H9 (cell line): Measurements from ENCODE around the gene MRPL28. TPM values are rescaled to one million over a fixed set of nuclear protein-coding genes. Genes with fewer than 3 reads are reported as not detected.

Experiments used
- DNase-seq: peaks from one replicate; pipeline ENCODE4 v3.0.0-alpha.2; 2017
- H2AFZ ChIP-seq: one replicate; pipeline ENCODE4 v1.6.1; 2013; ENCODE audit warnings: mild to moderate bottlenecking, low read length, control low read depth, moderate library complexity
- H2AK5ac ChIP-seq: 2 replicates; pipeline ENCODE4 v1.6.1; 2013; ENCODE audit warnings: low read length, control low read depth, mixed read lengths; ENCODE audit not compliant: insufficient read length
- H2BK120ac ChIP-seq: one replicate; pipeline ENCODE4 v1.6.1; 2013; ENCODE audit warnings: low read depth, mild to moderate bottlenecking, low read length, control low read depth, inconsistent platforms; ENCODE audit not compliant: poor library complexity, severe bottlenecking
- H2BK12ac ChIP-seq: 2 replicates; pipeline ENCODE4 v1.6.1; 2013; ENCODE audit warnings: low read length, control low read depth, mixed read lengths, low read depth; ENCODE audit not compliant: insufficient read length
- H2BK15ac ChIP-seq: 2 replicates; pipeline ENCODE4 v1.6.1; 2013; ENCODE audit warnings: low read depth, low read length, control low read depth
- H2BK20ac ChIP-seq: one replicate; pipeline ENCODE4 v1.6.1; 2013; ENCODE audit warnings: low read depth, mild to moderate bottlenecking, low read length, control low read depth, inconsistent platforms; ENCODE audit not compliant: poor library complexity, severe bottlenecking
- H2BK5ac ChIP-seq: 2 replicates; pipeline ENCODE4 v1.6.1; 2013; ENCODE audit warnings: low read length, control low read depth, mixed read lengths; ENCODE audit not compliant: insufficient read length
- H3K14ac ChIP-seq: 2 replicates; pipeline ENCODE4 v1.6.1; 2013; ENCODE audit warnings: low read length, control low read depth; ENCODE audit not compliant: insufficient read depth
- H3K18ac ChIP-seq: 2 replicates; pipeline ENCODE4 v1.6.1; 2013; ENCODE audit warnings: low read depth, mild to moderate bottlenecking, mixed read lengths, low read length, control low read depth; ENCODE audit not compliant: insufficient read length
- H3K23ac ChIP-seq: 2 replicates; pipeline ENCODE4 v1.6.1; 2013; ENCODE audit warnings: low read length, control low read depth, mixed read lengths, low read depth; ENCODE audit not compliant: insufficient read length
- H3K23me2 ChIP-seq: 2 replicates; pipeline ENCODE4 v1.6.1; 2013; ENCODE audit warnings: low read depth, mild to moderate bottlenecking, mixed read lengths, low read length, control low read depth; ENCODE audit not compliant: insufficient read length, poor library complexity, severe bottlenecking
- H3K27ac ChIP-seq: 2 replicates; pipeline ENCODE4 v1.5.1; 2013; ENCODE audit warnings: low read length, control low read depth, mixed read lengths, low read depth; ENCODE audit not compliant: insufficient read length
- H3K27me3 ChIP-seq: 2 replicates; pipeline ENCODE4 v1.6.1; 2013; ENCODE audit warnings: low read length, control low read depth, inconsistent platforms; ENCODE audit not compliant: insufficient read depth
- H3K4ac ChIP-seq: 2 replicates; pipeline ENCODE4 v1.6.1; 2013; ENCODE audit warnings: low read depth, mild to moderate bottlenecking, control low read depth, inconsistent platforms, low read length, moderate library complexity
- H3K4me1 ChIP-seq: 2 replicates; pipeline ENCODE4 v1.6.1; 2013; ENCODE audit warnings: low read length, control low read depth, inconsistent platforms; ENCODE audit not compliant: insufficient read depth
- H3K4me2 ChIP-seq: 2 replicates; pipeline ENCODE4 v1.6.1; 2013; ENCODE audit warnings: low read length, control low read depth, mixed read lengths; ENCODE audit not compliant: insufficient read length, insufficient read depth
- H3K56ac ChIP-seq: 2 replicates; pipeline ENCODE4 v1.6.1; 2013; ENCODE audit warnings: low read depth, mild to moderate bottlenecking, mixed read lengths, low read length, control low read depth; ENCODE audit not compliant: insufficient read length
- H3K79me1 ChIP-seq: 2 replicates; pipeline ENCODE4 v1.6.1; 2013; ENCODE audit warnings: low read depth, mild to moderate bottlenecking, moderate library complexity, low read length, control low read depth, inconsistent platforms; ENCODE audit not compliant: insufficient read depth, poor library complexity, severe bottlenecking
- H3K79me2 ChIP-seq: 2 replicates; pipeline ENCODE4 v1.6.1; 2013; ENCODE audit warnings: low read length, control low read depth, inconsistent platforms; ENCODE audit not compliant: insufficient read depth
- H3K9ac ChIP-seq: 2 replicates; pipeline ENCODE4 v1.6.1; 2013; ENCODE audit warnings: low read length, control low read depth, mixed read lengths; ENCODE audit not compliant: insufficient read length; ENCODE audit errors: extremely low read depth
- H3K9me3 ChIP-seq: one replicate; pipeline ENCODE4 v1.6.1; 2013; ENCODE audit warnings: low read depth, low read length, inconsistent platforms; ENCODE audit not compliant: control insufficient read depth
- H3T11ph ChIP-seq: one replicate; pipeline ENCODE4 v1.6.1; 2013; ENCODE audit warnings: mild to moderate bottlenecking, low read length, control low read depth, inconsistent platforms
- H4K20me1 ChIP-seq: one replicate; pipeline ENCODE4 v1.6.1; 2013; ENCODE audit not compliant: control insufficient read depth, insufficient read length, insufficient read depth
- H4K5ac ChIP-seq: 2 replicates; pipeline ENCODE4 v1.6.1; 2013; ENCODE audit warnings: low read depth, mild to moderate bottlenecking, mixed read lengths, low read length, control low read depth; ENCODE audit not compliant: insufficient read length
- H4K8ac ChIP-seq: replicated peaks from 2 replicates; pipeline ENCODE4 v1.6.1; 2013; ENCODE audit warnings: low read length, control low read depth, mixed read lengths, low read depth; ENCODE audit not compliant: insufficient read length
- H4K91ac ChIP-seq: 2 replicates; pipeline ENCODE4 v1.6.1; 2013; ENCODE audit warnings: low read depth, mild to moderate bottlenecking, moderate library complexity, mixed read lengths, low read length, control low read depth; ENCODE audit not compliant: insufficient read length
- H3K27ac Mint-ChIP-seq, 3 experiments: 2 replicates in 2 of 3; 3 replicates in 1 of 3; pipeline ENCODE4 v1.8.0; 2020 to 2021; ENCODE audit warnings: mixed read lengths in 3 of 3, mild to moderate bottlenecking in 1 of 3, moderate library complexity in 1 of 3
- H3K27me3 Mint-ChIP-seq: 2 replicates; pipeline ENCODE4 v1.8.0; 2021; ENCODE audit warnings: low read depth, mild to moderate bottlenecking, moderate library complexity, mixed read lengths
- H3K36me3 Mint-ChIP-seq, 3 experiments: 2 replicates in 2 of 3; 3 replicates in 1 of 3; pipeline ENCODE4 v1.8.0; 2020 to 2021; ENCODE audit warnings: low read depth in 3 of 3, mixed read lengths in 3 of 3; ENCODE audit not compliant: insufficient read depth in 1 of 3
- H3K4me1 Mint-ChIP-seq, 2 experiments: 2 replicates each; pipeline ENCODE4 v1.8.0; 2020; ENCODE audit warnings: mixed read lengths in 2 of 2
- H3K4me3 Mint-ChIP-seq, 2 experiments: 2 replicates in 1 of 2; 3 replicates in 1 of 2; pipeline ENCODE4 v1.8.0; 2020 to 2021; ENCODE audit warnings: mild to moderate bottlenecking in 2 of 2, mixed read lengths in 2 of 2, moderate library complexity in 1 of 2
- H3K9me3 Mint-ChIP-seq, 2 experiments: 2 replicates in 1 of 2; 3 replicates in 1 of 2; pipeline ENCODE4 v1.8.0; 2020; ENCODE audit warnings: mild to moderate bottlenecking in 2 of 2, mixed read lengths in 2 of 2, moderate library complexity in 1 of 2
- CTCF ChIP-seq: fragments of 200-600 bp; sonication (generic); conservative IDR thresholded peaks from 3 replicates; pipeline ENCODE4 v1.8.0; 2021; ENCODE audit warnings: antibody characterized with exemption, mild to moderate bottlenecking
- WGBS: extraction: QIAGEN DNeasy Blood & Tissue Kit; methylation state at CpG from one replicate; pipeline ENCODE4 v1.1.7; 2013; ENCODE audit warnings: missing lambda C conversion rate, low lambda C conversion rate, mixed read lengths; ENCODE audit not compliant: insufficient read length; ENCODE audit errors: extremely low coverage; 5-methylcytosine and 5-hydroxymethylcytosine counted together
- total RNA-seq: library from RNA; stranded (reverse); gene quantifications from 2 replicates; pipeline ENCODE4 v1.2.1, GENCODE V29; 2021

Gene MRPL28
- total RNA-seq, 1 experiment from 2014 or later, result 154 TPM

- no peak for DNase-seq
- no peak overlapping the region for H2AFZ ChIP-seq
- H2BK5ac ChIP-seq, result no peak overlapping the region
- H3K56ac ChIP-seq, result no peak overlapping the region
- H3K4me1 ChIP-seq, result no peaks in the 10 kb centered on the region
- H3K4me1 Mint-ChIP-seq, result peaks cover 9 to 13% of the 10 kb centered on the region in 2 experiments
- no peaks in the 10 kb centered on the region for H3K79me1 ChIP-seq
- H3K9me3 Mint-ChIP-seq, result no peaks in the 10 kb centered on the region
- no peaks in the 10 kb centered on the region for H3K79me2 ChIP-seq
- no CpG with 5 or more reads among the region's 20 CpGs for WGBS
- H4K91ac ChIP-seq, result no peak overlapping the region
- peaks cover 7 to 54% (median 44%) of the 10 kb centered on the region in 3 experiments for H3K36me3 Mint-ChIP-seq
- no peak overlapping the region for H2BK12ac ChIP-seq
- peak overlapping the region in 2 of 3 experiments; percentile 52 to 64; a peak in 2 of 7 replicates for H3K27ac Mint-ChIP-seq
- no peaks in the 10 kb centered on the region for H3K27me3 ChIP-seq
- H3K18ac ChIP-seq, result no peak overlapping the region
- no peak overlapping the region for H4K8ac ChIP-seq
- no peak overlapping the region; the same call in 1 of the 2 replicates for H3K14ac ChIP-seq
- no peak overlapping the region for H4K5ac ChIP-seq
- H2AK5ac ChIP-seq, result no peak overlapping the region
- H3T11ph ChIP-seq, result no peak overlapping the region
- H3K23me2 ChIP-seq, result no peaks in the 10 kb centered on the region
- H3K4me3 Mint-ChIP-seq, result peak overlapping the region; percentile 60 to 74
- no peak for TF ChIP-seq CTCF
- peak overlapping the region; percentile 20 for H3K4me2 ChIP-seq
- H4K20me1 ChIP-seq, result no peaks in the 10 kb centered on the region
- no peaks in the 10 kb centered on the region for H3K9me3 ChIP-seq
- H2BK120ac ChIP-seq, result no peak overlapping the region
- H3K27ac ChIP-seq, result no peak overlapping the region
- H2BK20ac ChIP-seq, result no peak overlapping the region
- H3K9ac ChIP-seq, result no peak overlapping the region
- no peaks in the 10 kb centered on the region; the same call in 1 of the 2 replicates for H3K27me3 Mint-ChIP-seq
- no peak overlapping the region for H2BK15ac ChIP-seq
- H3K23ac ChIP-seq, result no peak overlapping the region
- no peak overlapping the region for H3K4ac ChIP-seq
Measured at GRCh38 chr16:369275-369865, 968 bp downstream of the MRPL28 start.
